Measurements from ENCODE around the gene PHF21A.
A peak's percentile ranks its signal among the peaks of the same experiment; 100 is the strongest.

The PHF21A gene

DNA sequence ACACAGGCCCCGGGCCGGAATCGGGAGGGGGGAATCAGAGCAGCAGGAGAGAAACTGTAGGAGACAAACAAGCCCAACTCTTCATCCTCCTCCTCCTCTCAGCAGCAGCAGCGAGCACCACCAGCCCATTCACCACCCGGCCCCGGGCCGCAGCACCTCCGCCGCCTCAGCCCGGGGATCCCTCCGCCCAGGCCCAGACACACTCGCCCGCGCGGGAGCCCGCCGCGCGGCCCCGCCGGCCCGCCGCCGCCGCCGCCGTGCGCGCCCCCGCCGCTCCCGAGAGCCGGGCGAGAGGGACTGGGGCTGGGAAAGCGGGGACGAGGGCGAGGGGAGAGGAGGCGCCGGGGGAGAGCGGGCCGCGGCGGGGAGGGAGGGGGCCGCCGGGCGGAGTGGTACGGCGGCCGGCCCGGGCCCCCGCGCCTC is at the start of gene PHF21A:
TSS of gene PHF21A (minus strand) at position 154 of the 423 bp plus-strand sequence. CDS start 37,235 bp downstream, outside the sequence.
- H3K4me3 Mint-ChIP-seq = peak within 1 kb of the TSS; percentile 96
- H3K27me3 Mint-ChIP-seq (ENCODE audit: low read depth, poor library complexity) = peaks cover 4% of the 10 kb centered on the region
- H3K36me3 Mint-ChIP-seq (ENCODE audit: low read depth) = peaks cover 5% of the 10 kb centered on the region
- peak; percentile 89 for DNase-seq
- H3K9me3 Mint-ChIP-seq = no peaks in the 10 kb centered on the region
- TF ChIP-seq, protein P1, sequence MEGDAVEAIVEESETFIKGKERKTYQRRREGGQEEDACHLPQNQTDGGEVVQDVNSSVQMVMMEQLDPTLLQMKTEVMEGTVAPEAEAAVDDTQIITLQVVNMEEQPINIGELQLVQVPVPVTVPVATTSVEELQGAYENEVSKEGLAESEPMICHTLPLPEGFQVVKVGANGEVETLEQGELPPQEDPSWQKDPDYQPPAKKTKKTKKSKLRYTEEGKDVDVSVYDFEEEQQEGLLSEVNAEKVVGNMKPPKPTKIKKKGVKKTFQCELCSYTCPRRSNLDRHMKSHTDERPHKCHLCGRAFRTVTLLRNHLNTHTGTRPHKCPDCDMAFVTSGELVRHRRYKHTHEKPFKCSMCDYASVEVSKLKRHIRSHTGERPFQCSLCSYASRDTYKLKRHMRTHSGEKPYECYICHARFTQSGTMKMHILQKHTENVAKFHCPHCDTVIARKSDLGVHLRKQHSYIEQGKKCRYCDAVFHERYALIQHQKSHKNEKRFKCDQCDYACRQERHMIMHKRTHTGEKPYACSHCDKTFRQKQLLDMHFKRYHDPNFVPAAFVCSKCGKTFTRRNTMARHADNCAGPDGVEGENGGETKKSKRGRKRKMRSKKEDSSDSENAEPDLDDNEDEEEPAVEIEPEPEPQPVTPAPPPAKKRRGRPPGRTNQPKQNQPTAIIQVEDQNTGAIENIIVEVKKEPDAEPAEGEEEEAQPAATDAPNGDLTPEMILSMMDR (IDR thresholded peaks at IDR 0.05) = no peak
- H3K4me1 Mint-ChIP-seq = peaks cover 45% of the 10 kb centered on the region
- peak within 1 kb of the TSS; percentile 99 for H3K27ac Mint-ChIP-seq

DNA sequence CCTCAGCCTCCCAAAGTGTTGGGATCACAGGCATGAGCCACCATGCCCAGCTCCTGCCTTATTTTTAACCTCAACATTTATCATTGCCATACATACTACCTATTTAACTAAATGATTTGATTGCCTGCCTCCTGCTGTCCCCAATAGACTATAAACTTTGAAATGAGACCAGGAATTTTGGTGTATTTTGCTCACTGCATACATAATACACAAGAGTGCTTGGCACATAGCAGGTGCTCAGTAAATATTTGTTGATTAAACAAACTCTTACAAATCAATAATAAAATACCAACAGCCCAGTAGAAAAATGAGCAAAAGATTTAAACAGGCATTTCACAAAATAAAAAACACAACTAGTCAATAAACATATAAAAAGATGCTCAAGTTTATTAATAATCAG is 49.5 kb upstream of the PHF21A start:
- H3K4me1 Mint-ChIP-seq = no peaks in the 10 kb centered on the region
- DNase-seq = no peak
- TF ChIP-seq, protein P1 (IDR thresholded peaks at IDR 0.05) = no peak
- H3K36me3 Mint-ChIP-seq (ENCODE audit: low read depth) = no peaks in the 10 kb centered on the region
- H3K9me3 Mint-ChIP-seq = no peaks in the 10 kb centered on the region
- no peak overlapping the region for H3K27ac Mint-ChIP-seq
- H3K4me3 Mint-ChIP-seq = no peak overlapping the region
- H3K27me3 Mint-ChIP-seq (ENCODE audit: low read depth, poor library complexity) = peaks cover 29% of the 10 kb centered on the region

DNA sequence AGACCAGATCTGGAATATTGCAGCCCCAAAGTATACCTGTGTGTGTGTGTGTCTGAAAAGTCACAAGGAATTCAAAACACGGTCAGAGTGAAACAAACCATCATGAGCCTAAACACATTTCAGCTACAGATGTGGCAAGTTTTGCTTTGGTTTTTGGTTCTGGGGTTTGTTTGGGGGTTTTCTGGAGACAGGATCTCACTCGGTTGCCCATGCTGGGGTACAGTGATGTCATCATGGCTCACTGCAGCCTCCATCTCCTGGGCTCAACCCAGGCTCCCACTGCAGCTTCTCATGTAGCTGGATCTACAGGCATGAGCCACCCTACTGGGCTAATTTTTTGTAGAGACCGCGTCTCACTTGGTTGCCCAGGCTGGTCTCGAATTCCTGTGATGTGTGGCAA is 41.4 kb upstream of the PHF21A start:
- TF ChIP-seq, protein P1 (IDR thresholded peaks at IDR 0.05) = no peak
- Mint-ChIP-seq H3K27me3 (ENCODE audit: low read depth, poor library complexity) (peaks cover 11% of the 10 kb centered on the region), H3K4me1 (peaks cover 23% of the 10 kb centered on the region)

DNA sequence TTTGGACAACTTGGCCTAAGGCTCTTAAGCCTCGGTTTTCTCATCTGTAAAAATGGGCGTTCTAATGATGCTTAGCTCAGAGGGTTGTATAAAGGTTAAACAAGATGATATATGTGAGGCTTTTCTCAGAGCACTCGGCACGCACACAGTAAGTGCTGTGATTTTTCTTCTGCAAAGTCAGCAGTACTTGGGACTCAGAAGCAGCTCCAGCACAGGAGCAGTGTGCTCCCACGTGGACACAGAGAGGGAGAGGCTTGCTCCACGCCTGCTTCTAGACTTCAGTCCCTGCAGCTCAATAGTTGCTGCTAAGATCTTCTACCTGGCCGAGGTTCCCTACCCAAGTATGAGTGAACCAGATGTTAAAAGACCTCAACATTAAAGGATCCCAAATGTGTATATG is 39.9 kb upstream of the PHF21A start:
- H3K36me3 Mint-ChIP-seq (ENCODE audit: low read depth) = no peaks in the 10 kb centered on the region
- peaks cover 14% of the 10 kb centered on the region for H3K27me3 Mint-ChIP-seq (ENCODE audit: low read depth, poor library complexity)
- H3K4me1 Mint-ChIP-seq = peaks cover 23% of the 10 kb centered on the region
- TF ChIP-seq, protein P1 (IDR thresholded peaks at IDR 0.05) = no peak
- H3K4me3 Mint-ChIP-seq = no peak overlapping the region
- no peak overlapping the region for H3K27ac Mint-ChIP-seq
- DNase-seq = no peak
- peaks cover 5% of the 10 kb centered on the region for H3K9me3 Mint-ChIP-seq

More for the DNA sequence above, 41.4 kb upstream of the PHF21A start:
- no peaks in the 10 kb centered on the region for H3K36me3 Mint-ChIP-seq (ENCODE audit: low read depth)
- DNase-seq = no peak
- no peak overlapping the region for H3K4me3 Mint-ChIP-seq
- H3K9me3 Mint-ChIP-seq = peaks cover under 1% of the 10 kb centered on the region
- H3K27ac Mint-ChIP-seq = no peak overlapping the region

DNA sequence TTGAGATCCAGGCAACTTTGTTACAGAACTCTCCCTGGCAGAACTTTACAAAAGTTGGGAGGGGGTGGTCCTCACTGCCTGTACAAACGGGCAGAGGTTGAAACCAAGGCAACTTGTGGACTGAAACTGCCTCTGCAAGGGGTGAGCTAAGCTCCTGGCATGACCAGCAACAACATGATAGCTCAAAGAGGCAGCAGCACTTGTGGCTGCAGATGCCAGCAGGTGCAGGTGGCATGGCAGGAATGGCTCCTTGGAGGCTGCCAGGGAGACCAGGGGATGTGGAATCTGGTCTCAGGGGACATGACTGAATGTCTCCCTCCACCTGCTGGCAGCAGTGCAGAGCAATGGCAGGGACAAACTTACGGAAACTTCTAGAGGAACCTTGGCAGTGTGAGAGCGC is 38.8 kb upstream of the PHF21A start:
- Mint-ChIP-seq H3K27ac (no peak overlapping the region), H3K4me3 (no peak overlapping the region), H3K4me1 (peaks cover 23% of the 10 kb centered on the region), H3K27me3 (ENCODE audit: low read depth, poor library complexity) (peaks cover 14% of the 10 kb centered on the region), H3K9me3 (peaks cover 5% of the 10 kb centered on the region), H3K36me3 (ENCODE audit: low read depth) (no peaks in the 10 kb centered on the region)
- TF ChIP-seq, protein P1 (IDR thresholded peaks at IDR 0.05) = no peak
- no peak for DNase-seq

DNA sequence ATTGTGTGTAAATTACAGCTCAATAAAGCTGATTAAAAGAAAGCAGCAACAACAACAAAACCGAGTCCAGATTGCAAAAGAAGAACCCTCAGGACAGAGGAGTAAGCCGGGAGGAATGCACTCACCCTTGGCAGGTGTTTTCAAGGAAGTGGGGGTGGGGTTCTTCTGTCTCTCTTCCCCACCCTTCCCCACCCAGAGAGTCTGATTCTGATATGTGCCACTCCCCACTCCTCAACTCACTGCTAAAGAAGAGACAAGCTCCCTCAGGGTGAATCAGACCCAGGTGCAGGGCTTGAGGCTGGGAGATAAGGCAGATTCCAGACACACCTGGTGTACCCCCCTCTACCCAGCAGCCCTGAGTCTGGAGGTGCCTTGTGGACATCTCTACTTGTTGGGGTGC is 38.4 kb upstream of the PHF21A start:
- TF ChIP-seq, protein P1 (IDR thresholded peaks at IDR 0.05) = no peak
- H3K4me1 Mint-ChIP-seq = peaks cover 21% of the 10 kb centered on the region
- peaks cover 14% of the 10 kb centered on the region for H3K27me3 Mint-ChIP-seq (ENCODE audit: low read depth, poor library complexity)
- H3K9me3 Mint-ChIP-seq = peaks cover 5% of the 10 kb centered on the region
- DNase-seq = no peak
- no peak overlapping the region for H3K27ac Mint-ChIP-seq
- H3K36me3 Mint-ChIP-seq (ENCODE audit: low read depth) = no peaks in the 10 kb centered on the region
- no peak overlapping the region for H3K4me3 Mint-ChIP-seq

Data from nephron progenitor cell (in vitro differentiated cells).